ENCODE results near the gene SHLD2.
"Not testable (repeated sequence)": the region's sequence is repeated elsewhere in the genome, so short reads cannot be mapped to it uniquely, and the experiment has no call there.

Gene SHLD2

DNA sequence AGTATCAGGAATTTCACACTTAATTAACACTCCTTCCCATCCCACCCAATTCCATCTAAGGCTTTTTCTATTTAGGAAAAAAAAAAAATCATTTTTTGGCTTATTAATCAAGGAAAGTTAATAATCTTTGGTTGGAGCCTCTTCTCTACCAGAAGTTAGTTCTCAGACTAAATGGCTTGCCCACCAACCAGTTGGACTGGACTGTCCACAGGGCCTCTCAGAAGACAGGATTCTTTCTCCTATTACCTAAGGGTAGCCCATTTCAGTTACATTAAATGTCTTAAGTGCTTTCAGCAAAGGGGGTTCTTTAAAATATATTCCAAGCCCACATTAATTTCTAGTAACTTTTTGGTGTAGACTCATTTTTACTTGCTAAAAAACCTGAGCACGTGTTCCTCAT lies 35.6 kb upstream of the SHLD2 start:
- in situ Hi-C loops (cut with MboI; ENCODE audit: low pct_unique_long_range_greater_than_20kb, low sequenced_read_pairs, unreplicated experiment) = no loop called here
- TF ChIP-seq CTCF (IDR thresholded peaks at IDR 0.05; ENCODE audit: extremely low read depth, insufficient read depth, missing control alignments) = no peak
- no peak for DNase-seq (ENCODE audit: low spot score)

DNA sequence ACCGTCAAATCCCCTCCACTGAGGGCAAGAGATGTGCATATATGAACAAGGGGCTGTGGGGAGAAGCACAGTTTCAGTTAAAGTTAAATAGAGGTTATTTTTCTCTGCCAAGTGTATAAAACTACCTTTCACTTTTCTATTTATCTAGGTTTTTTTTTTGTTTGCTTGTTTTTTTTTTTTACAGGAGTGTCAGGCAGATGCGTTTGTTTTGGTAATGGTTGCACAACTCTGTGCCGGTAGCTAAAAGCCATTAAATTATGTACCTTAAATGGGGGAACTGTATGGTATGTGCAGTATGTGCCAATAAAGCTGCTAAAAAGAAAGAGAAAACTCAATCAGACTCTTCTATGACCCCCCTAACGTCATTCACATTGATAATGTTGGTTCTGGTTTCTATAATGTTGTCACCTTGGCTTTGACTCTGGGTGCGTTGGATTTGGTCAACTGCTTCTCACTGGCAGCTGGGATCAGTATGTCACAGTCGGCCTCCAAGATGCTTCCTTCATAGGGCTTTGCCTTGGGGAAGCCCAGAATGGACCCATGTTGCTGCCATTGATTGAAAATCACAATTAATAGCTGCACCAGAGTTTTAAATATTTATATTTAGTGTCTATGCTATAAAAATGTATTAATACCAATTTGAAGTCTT lies 34.6 kb upstream of the SHLD2 start:
- no peak for DNase-seq (ENCODE audit: low spot score)
- TF ChIP-seq CTCF (IDR thresholded peaks at IDR 0.05; ENCODE audit: extremely low read depth, insufficient read depth, missing control alignments) = no peak
- in situ Hi-C loops (cut with MboI; ENCODE audit: low pct_unique_long_range_greater_than_20kb, low sequenced_read_pairs, unreplicated experiment) = no loop called here

GRCh38 chr10:87064651-87065050 lies 30.4 kb upstream of the SHLD2 start:
- TF ChIP-seq CTCF (IDR thresholded peaks at IDR 0.05; ENCODE audit: extremely low read depth, insufficient read depth, missing control alignments) = no peak
- in situ Hi-C loops (cut with MboI; ENCODE audit: low pct_unique_long_range_greater_than_20kb, low sequenced_read_pairs, unreplicated experiment) = no loop called here
- no peak for DNase-seq (ENCODE audit: low spot score)

DNA sequence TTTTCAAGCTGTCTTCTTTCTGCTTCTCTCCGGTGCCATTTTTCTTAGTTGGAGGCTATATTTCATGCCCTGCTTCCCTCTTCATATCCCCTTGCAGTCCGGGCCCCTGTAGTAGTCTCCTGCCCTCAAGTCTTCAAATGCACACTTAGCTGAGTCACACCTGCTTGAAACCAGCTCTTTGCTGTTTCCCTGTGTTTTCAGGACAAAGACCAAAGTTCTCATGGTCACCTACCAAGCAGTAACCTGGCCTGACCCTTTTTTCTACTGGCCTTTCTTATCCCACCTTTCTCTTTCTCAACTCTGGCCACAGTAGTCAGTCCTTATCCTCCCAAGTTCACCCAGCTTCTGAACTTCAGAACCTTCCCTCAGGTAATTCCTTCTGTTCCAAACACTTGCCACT lies 28.8 kb upstream of the SHLD2 start:
- DNase-seq (ENCODE audit: low spot score) = no peak
- TF ChIP-seq CTCF (IDR thresholded peaks at IDR 0.05; ENCODE audit: extremely low read depth, insufficient read depth, missing control alignments) = no peak
- in situ Hi-C loops (cut with MboI; ENCODE audit: low pct_unique_long_range_greater_than_20kb, low sequenced_read_pairs, unreplicated experiment) = no loop called here

GRCh38 chr10:87066865-87067264 lies 28.1 kb upstream of the SHLD2 start:
- no peak for DNase-seq (ENCODE audit: low spot score)
- no peak for TF ChIP-seq CTCF (IDR thresholded peaks at IDR 0.05; ENCODE audit: extremely low read depth, insufficient read depth, missing control alignments)
- in situ Hi-C loops (cut with MboI; ENCODE audit: low pct_unique_long_range_greater_than_20kb, low sequenced_read_pairs, unreplicated experiment) = no loop called here

DNA sequence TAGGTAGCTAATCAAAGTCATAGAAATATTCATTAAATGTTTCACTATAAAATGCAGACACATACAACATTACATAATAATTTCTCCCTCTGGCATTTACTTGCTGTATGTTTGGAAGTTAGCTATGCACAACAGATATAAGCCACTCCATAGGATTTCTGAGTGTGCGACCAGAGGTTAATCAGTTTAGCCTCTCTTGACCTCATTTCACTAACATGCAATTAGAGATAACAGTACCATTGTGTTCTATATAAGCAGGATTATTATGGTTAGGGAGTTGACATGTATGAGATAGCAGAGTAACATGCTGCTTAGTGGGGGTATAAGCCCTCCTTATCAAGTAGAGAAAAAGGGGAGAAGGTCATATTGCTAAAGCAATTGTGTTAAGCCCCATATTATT lies 26.7 kb upstream of the SHLD2 start:
- no peak for TF ChIP-seq CTCF (IDR thresholded peaks at IDR 0.05; ENCODE audit: extremely low read depth, insufficient read depth, missing control alignments)
- no peak for DNase-seq (ENCODE audit: low spot score)
- in situ Hi-C loops (cut with MboI; ENCODE audit: low pct_unique_long_range_greater_than_20kb, low sequenced_read_pairs, unreplicated experiment) = no loop called here

DNA sequence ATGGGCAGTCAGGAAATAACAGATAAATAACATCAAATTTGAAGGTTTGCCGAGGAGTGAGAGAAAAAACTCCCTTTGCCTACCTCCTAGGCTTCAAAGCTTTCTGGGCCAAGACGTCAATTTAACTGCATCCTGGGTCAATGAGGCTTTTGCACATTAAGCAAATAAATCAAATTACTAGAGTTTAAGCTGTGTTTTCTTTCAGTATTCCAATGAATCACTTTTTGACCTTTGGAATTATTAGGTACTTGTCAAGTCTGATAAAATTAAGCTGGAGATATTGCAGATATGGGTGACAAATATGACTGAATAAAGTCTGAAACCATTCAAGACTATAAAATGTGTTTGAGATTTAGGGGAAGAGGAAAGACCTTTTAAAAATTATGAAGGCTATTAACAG lies 22.6 kb upstream of the SHLD2 start:
- no peak for TF ChIP-seq CTCF (IDR thresholded peaks at IDR 0.05; ENCODE audit: extremely low read depth, insufficient read depth, missing control alignments)
- DNase-seq (ENCODE audit: low spot score) = no peak
- in situ Hi-C loops (cut with MboI; ENCODE audit: low pct_unique_long_range_greater_than_20kb, low sequenced_read_pairs, unreplicated experiment) = no loop called here

DNA sequence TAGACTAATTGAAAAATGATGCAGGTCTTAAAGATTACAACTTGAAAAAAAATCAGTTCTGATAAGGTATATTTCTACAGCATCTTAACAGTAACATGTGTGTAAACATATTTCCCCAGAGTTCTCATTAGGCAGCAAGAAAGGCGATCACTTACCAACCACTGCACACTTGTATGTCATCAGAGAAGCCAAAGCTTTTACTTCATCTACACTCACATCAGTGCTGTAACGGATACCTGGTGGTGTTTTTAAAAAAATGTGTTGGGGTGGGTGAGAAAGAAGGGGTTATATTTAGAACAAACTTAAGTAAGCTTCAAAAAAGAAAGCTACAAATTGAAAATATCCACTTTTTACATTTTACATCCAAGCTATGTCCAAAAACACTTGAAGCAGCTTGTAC lies 18.6 kb upstream of the SHLD2 start:
- in situ Hi-C loops (cut with MboI; ENCODE audit: low pct_unique_long_range_greater_than_20kb, low sequenced_read_pairs, unreplicated experiment); DNase-seq (ENCODE audit: low spot score): not testable (repeated sequence)

Measured in GM13977 (cell line).